ENCODE measurements around the gene R3HDM4.

DNA sequence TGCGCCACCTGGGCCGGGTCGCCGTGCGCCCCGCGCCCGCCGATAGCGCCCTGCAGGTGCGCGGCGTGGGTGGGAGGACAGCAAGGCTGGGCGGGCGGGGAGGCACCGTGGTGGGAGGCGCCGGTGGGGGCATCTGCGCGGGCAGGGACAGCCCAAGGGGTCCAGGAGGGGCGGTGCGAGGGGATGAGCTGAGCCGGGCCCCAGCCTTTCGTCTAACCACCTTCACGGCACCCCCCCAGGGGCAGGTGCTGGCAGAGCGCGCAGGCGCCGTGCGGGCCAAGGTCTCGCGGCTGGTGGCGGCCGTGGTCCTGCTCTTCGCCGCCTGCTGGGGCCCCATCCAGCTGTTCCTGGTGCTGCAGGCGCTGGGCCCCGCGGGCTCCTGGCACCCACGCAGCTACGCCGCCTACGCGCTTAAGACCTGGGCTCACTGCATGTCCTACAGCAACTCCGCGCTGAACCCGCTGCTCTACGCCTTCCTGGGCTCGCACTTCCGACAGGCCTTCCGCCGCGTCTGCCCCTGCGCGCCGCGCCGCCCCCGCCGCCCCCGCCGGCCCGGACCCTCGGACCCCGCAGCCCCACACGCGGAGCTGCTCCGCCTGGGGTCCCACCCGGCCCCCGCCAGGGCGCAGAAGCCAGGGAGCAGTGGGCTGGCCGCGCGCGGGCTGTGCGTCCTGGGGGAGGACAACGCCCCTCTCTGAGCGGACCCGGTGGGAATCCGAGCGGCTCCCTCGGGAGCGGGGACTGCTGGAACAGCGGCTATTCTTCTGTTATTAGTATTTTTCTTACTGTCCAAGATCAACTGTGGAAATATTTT is 7.2 kb upstream of the R3HDM4 start:
- TF ChIP-seq, protein P1, sequence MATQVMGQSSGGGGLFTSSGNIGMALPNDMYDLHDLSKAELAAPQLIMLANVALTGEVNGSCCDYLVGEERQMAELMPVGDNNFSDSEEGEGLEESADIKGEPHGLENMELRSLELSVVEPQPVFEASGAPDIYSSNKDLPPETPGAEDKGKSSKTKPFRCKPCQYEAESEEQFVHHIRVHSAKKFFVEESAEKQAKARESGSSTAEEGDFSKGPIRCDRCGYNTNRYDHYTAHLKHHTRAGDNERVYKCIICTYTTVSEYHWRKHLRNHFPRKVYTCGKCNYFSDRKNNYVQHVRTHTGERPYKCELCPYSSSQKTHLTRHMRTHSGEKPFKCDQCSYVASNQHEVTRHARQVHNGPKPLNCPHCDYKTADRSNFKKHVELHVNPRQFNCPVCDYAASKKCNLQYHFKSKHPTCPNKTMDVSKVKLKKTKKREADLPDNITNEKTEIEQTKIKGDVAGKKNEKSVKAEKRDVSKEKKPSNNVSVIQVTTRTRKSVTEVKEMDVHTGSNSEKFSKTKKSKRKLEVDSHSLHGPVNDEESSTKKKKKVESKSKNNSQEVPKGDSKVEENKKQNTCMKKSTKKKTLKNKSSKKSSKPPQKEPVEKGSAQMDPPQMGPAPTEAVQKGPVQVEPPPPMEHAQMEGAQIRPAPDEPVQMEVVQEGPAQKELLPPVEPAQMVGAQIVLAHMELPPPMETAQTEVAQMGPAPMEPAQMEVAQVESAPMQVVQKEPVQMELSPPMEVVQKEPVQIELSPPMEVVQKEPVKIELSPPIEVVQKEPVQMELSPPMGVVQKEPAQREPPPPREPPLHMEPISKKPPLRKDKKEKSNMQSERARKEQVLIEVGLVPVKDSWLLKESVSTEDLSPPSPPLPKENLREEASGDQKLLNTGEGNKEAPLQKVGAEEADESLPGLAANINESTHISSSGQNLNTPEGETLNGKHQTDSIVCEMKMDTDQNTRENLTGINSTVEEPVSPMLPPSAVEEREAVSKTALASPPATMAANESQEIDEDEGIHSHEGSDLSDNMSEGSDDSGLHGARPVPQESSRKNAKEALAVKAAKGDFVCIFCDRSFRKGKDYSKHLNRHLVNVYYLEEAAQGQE (IDR thresholded peaks at IDR 0.05; ENCODE audit: insufficient read depth in 1 of 2, low read depth in 2 of 2, low read length in 2 of 2), result no peak
- TF ChIP-seq POLR2AphosphoS5 (IDR thresholded peaks at IDR 0.05; ENCODE audit: low read depth, low read length) (no peak), SIN3A (IDR thresholded peaks at IDR 0.05; ENCODE audit: borderline replicate concordance, insufficient read depth, low read length) (no peak), TAF1 (IDR thresholded peaks at IDR 0.05; ENCODE audit: borderline replicate concordance, insufficient read depth, low read length) (no peak), FOXP2 (optimal IDR thresholded peaks at IDR 0.05; ENCODE audit: borderline replicate concordance, extremely low read depth, extremely low read length, insufficient read depth) (no peak)
